Measurements from ENCODE around the gene RPL39.
"Not testable (repeated sequence)": the region's sequence is repeated elsewhere in the genome, so short reads cannot be mapped to it uniquely, and the experiment has no call there.

Gene RPL39

GRCh38 chrX:119791437-119792231 lies at the start of gene RPL39:
Gene RPL39, minus strand, starts transcription at chrX:119791630. Its CDS starts 54 bp downstream, at chrX:119791576.
- peak; percentile 80 for DNase-seq

GRCh38 chrX:119833905-119834304 lies 42.5 kb upstream of the RPL39 start:
- no peak for DNase-seq

GRCh38 chrX:119828446-119828845 lies 37.0 kb upstream of the RPL39 start:
- no peak for DNase-seq

- DNase-seq, result no peak
Observed at GRCh38 chrX:119826399-119826959, 35.0 kb upstream of the RPL39 start.

- DNase-seq, result not testable (repeated sequence)
Observed at GRCh38 chrX:119824221-119824620, 32.8 kb upstream of the RPL39 start.

GRCh38 chrX:119821703-119822102 lies 30.3 kb upstream of the RPL39 start:
- DNase-seq, result not testable (repeated sequence)

GRCh38 chrX:119817130-119817690 lies 25.8 kb upstream of the RPL39 start:
- DNase-seq, result no peak

- no peak for DNase-seq
Observed at GRCh38 chrX:119816300-119816699, 24.9 kb upstream of the RPL39 start.

- no peak for DNase-seq
Observed at GRCh38 chrX:119809185-119809666, 17.8 kb upstream of the RPL39 start.

GRCh38 chrX:119808461-119808860 lies 17.0 kb upstream of the RPL39 start:
- not testable (repeated sequence) for DNase-seq

GRCh38 chrX:119802546-119802945 lies 11.1 kb upstream of the RPL39 start:
- no peak for DNase-seq

- DNase-seq, result no peak
Observed at GRCh38 chrX:119801253-119802221, 10.1 kb upstream of the RPL39 start.

GRCh38 chrX:119790977-119791436 lies 423 bp downstream of the RPL39 start:
- DNase-seq, result no peak

GRCh38 chrX:119784747-119785446 lies 6.5 kb downstream of the RPL39 start:
- DNase-seq, result no peak

GRCh38 chrX:119783026-119783425 lies 8.4 kb downstream of the RPL39 start:
- no peak for DNase-seq

- no peak for DNase-seq
Observed at GRCh38 chrX:119778829-119779228, 12.6 kb downstream of the RPL39 start.

- no peak for DNase-seq
Observed at GRCh38 chrX:119775517-119776238, 15.8 kb downstream of the RPL39 start.

- not testable (repeated sequence) for DNase-seq
Observed at GRCh38 chrX:119769388-119769787, 22.0 kb downstream of the RPL39 start.

- not testable (repeated sequence) for DNase-seq
Observed at GRCh38 chrX:119768436-119768835, 23.0 kb downstream of the RPL39 start.

GRCh38 chrX:119763836-119764387 lies 27.5 kb downstream of the RPL39 start:
- DNase-seq, result no peak

GRCh38 chrX:119763181-119763580 lies 28.2 kb downstream of the RPL39 start:
- DNase-seq, result no peak

Data from NCI-H510A treated with DMSO at 0.1 percent for 48 hours (cell line).